ENCODE results near the gene CCDC184.

The CCDC184 gene

GRCh38 chr12:48180857-48181495, 2.5 kb upstream of the CCDC184 start:
- no peak overlapping the region for H3K4me2 ChIP-seq (ENCODE audit: insufficient read depth, low read length)
- TF ChIP-seq EZH2 (IDR thresholded peaks at IDR 0.05; ENCODE audit: borderline replicate concordance, low read depth, low read length, severe bottlenecking) (no peak), CTCF (IDR thresholded peaks at IDR 0.05; ENCODE audit: borderline replicate concordance, extremely low read depth, low read length, poor library complexity, severe bottlenecking) (no peak)
- H3K9me3 ChIP-seq (ENCODE audit: insufficient read depth, low read length, severe bottlenecking), result no peaks in the 10 kb centered on the region
- H2AFZ ChIP-seq (ENCODE audit: low read depth, low read length), result no peak overlapping the region
- H3K36me3 ChIP-seq (ENCODE audit: insufficient read depth, low read length), result no peaks in the 10 kb centered on the region
- H3K79me2 ChIP-seq (ENCODE audit: insufficient read depth, low read length), result no peaks in the 10 kb centered on the region
- H3K4me1 ChIP-seq (ENCODE audit: insufficient read depth, low read length), result peaks cover 17% of the 10 kb centered on the region
- no peak for DNase-seq
- H4K20me1 ChIP-seq (ENCODE audit: insufficient read depth, low read length), result no peaks in the 10 kb centered on the region
- no peak overlapping the region for H3K4me3 ChIP-seq (ENCODE audit: low read depth in 1 of 2, low read length in 2 of 2)
- no peak for ATAC-seq (ENCODE audit: insufficient read depth, low read depth)
- peaks cover 52% of the 10 kb centered on the region for H3K27me3 ChIP-seq (ENCODE audit: insufficient read depth, low read length, poor library complexity)
- no peak overlapping the region for H3K27ac ChIP-seq (ENCODE audit: low read length)
- no peak overlapping the region for H3K9ac ChIP-seq (ENCODE audit: low read depth, low read length)

- H3K27ac ChIP-seq (ENCODE audit: low read length), result no peak overlapping the region
- H4K20me1 ChIP-seq (ENCODE audit: insufficient read depth, low read length), result no peaks in the 10 kb centered on the region
- H3K4me3 ChIP-seq (ENCODE audit: low read depth in 1 of 2, low read length in 2 of 2), result peak overlapping the region in 1 of 2 experiments; percentile 56; a peak in 3 of 4 replicates
- peaks cover 14% of the 10 kb centered on the region for H3K4me1 ChIP-seq (ENCODE audit: insufficient read depth, low read length)
- ATAC-seq (ENCODE audit: insufficient read depth, low read depth) (peak; percentile 13; the same call in 1 of the 3 replicates), DNase-seq (no peak)
- H3K27me3 ChIP-seq (ENCODE audit: insufficient read depth, low read length, poor library complexity), result peaks cover 45% of the 10 kb centered on the region
- H3K9me3 ChIP-seq (ENCODE audit: insufficient read depth, low read length, severe bottlenecking), result no peaks in the 10 kb centered on the region
- no peaks in the 10 kb centered on the region for H3K79me2 ChIP-seq (ENCODE audit: insufficient read depth, low read length)
- peak overlapping the region; percentile 68; the same call in 1 of the 2 replicates for H2AFZ ChIP-seq (ENCODE audit: low read depth, low read length)
- peak overlapping the region; percentile 69 for H3K4me2 ChIP-seq (ENCODE audit: insufficient read depth, low read length)
- TF ChIP-seq CTCF (IDR thresholded peaks at IDR 0.05; ENCODE audit: borderline replicate concordance, extremely low read depth, low read length, poor library complexity, severe bottlenecking) (no peak), EZH2 (IDR thresholded peaks at IDR 0.05; ENCODE audit: borderline replicate concordance, low read depth, low read length, severe bottlenecking) (no peak)
- H3K36me3 ChIP-seq (ENCODE audit: insufficient read depth, low read length), result no peaks in the 10 kb centered on the region
- peak overlapping the region; percentile 36; the same call in 1 of the 2 replicates for H3K9ac ChIP-seq (ENCODE audit: low read depth, low read length)
Measured at GRCh38 chr12:48182631-48183030, 813 bp upstream of the CCDC184 start.

- Histone ChIP-seq H4K20me1 (ENCODE audit: insufficient read depth, low read length) (no peaks in the 10 kb centered on the region), H3K4me1 (ENCODE audit: insufficient read depth, low read length) (peaks cover 14% of the 10 kb centered on the region), H3K36me3 (ENCODE audit: insufficient read depth, low read length) (no peaks in the 10 kb centered on the region), H3K9ac (ENCODE audit: low read depth, low read length) (no peak overlapping the region), H3K27ac (ENCODE audit: low read length) (no peak overlapping the region), H3K4me2 (ENCODE audit: insufficient read depth, low read length) (no peak overlapping the region; the same call in 1 of the 2 replicates), H3K79me2 (ENCODE audit: insufficient read depth, low read length) (no peaks in the 10 kb centered on the region), H3K4me3 (ENCODE audit: low read depth in 1 of 2, low read length in 2 of 2) (no peak overlapping the region), H3K9me3 (ENCODE audit: insufficient read depth, low read length, severe bottlenecking) (no peaks in the 10 kb centered on the region), H2AFZ (ENCODE audit: low read depth, low read length) (no peak overlapping the region), H3K27me3 (ENCODE audit: insufficient read depth, low read length, poor library complexity) (peaks cover 50% of the 10 kb centered on the region)
- ATAC-seq (ENCODE audit: insufficient read depth, low read depth), result no peak
- DNase-seq, result no peak
- TF ChIP-seq CTCF (IDR thresholded peaks at IDR 0.05; ENCODE audit: borderline replicate concordance, extremely low read depth, low read length, poor library complexity, severe bottlenecking), result no peak
- no peak for TF ChIP-seq EZH2 (IDR thresholded peaks at IDR 0.05; ENCODE audit: borderline replicate concordance, low read depth, low read length, severe bottlenecking)
Measured at GRCh38 chr12:48183876-48184548, 568 bp downstream of the CCDC184 start.
